ENCODE results near the gene RANBP10.

RANBP10 gene

DNA sequence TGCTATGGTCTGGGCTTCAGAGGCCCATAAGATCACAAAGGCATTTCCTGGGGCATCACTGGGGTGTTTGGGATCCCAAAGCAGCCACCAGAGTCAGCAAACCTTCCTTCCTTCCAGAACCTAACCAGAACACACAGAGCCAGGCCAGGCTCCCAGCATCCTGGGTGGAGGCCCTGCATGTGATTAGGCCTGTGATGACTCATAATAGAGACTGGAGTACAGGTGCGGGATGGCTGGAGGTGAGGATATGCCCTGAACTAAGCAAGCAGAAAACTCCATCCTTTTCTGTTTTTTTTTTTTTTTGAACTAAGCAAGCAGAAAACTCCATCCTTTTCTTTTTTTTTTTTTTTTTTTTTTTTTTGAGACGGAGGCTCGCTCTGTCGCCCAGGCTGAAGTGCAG, 69.5 kb downstream of the RANBP10 start:
- no peak for DNase-seq

DNA sequence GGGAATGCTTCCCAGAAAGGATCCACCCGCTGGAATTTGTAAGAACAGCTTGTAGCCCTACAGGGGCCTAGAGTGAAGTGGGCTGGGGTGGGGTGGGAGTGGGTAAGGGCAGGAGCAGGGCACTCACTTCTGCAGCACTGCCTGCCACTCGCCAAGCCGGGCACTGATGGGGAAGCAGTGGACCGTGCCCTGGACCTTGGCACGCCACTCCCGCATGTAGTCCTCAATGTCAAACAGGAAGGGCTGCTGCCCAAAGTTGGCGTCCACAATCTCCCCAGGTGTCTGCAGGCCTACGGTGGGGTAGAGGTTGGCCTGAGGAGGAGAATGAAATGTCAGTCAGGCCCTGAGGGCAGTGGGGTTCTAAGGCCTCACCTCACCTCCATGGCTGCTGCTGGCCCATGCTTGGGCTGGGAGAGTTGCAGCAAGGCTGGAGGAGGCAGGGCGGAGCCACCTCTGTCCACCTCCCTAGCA, 71.6 kb downstream of the RANBP10 start:
- no peak for DNase-seq

DNA sequence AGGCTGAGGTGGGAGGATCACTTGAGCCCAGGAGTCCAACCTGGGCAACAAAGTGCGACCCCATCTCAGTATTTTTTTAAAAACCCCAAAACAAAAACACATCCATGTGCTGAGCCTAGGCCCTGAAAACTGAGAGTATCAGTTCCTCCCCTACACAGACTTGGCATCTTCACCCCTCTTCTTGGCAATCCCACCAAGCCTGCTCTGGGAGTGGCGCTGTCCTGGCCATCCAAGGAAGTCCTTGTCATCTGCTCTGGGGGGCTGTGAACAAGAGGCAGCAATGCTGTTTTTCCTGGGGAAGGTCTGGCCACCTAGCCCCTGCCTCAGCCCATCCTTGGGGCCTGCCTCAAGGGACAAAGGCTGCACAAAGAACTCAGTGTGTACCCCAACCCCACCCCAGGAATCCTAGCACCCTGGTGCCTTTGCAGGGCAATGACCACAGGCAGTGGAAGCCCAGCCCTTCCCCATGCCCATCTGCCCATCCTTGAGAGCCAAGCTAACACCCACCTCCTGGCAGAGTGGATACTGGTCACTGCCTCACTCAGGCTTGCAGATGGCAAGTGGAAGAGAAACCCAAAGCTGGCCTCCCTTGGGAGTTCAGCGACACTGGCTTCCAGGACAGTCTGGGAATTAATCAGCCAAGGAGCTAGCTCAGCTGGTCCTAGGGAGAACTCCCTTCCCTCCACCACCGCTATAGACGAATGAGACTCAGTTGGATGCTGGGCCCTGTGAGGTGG, 72.5 kb downstream of the RANBP10 start:
- no peak for DNase-seq

DNA sequence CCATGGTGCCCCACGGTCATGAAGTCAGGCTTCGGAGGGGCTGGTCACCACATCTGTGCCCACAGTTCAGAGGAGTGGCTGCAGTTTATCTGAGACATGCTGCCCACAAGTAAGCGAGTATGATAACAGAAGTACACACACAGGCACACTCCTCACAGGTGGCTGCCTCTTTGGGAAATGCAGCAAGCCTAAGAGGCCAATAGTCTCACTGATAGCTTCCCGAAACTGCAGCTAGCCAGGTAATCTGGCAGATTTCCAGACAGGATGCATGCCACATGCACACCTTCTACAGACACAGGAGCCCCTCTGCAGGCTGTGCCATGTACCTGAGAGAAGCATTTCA, 74.6 kb downstream of the RANBP10 start:
- DNase-seq: no peak

DNA sequence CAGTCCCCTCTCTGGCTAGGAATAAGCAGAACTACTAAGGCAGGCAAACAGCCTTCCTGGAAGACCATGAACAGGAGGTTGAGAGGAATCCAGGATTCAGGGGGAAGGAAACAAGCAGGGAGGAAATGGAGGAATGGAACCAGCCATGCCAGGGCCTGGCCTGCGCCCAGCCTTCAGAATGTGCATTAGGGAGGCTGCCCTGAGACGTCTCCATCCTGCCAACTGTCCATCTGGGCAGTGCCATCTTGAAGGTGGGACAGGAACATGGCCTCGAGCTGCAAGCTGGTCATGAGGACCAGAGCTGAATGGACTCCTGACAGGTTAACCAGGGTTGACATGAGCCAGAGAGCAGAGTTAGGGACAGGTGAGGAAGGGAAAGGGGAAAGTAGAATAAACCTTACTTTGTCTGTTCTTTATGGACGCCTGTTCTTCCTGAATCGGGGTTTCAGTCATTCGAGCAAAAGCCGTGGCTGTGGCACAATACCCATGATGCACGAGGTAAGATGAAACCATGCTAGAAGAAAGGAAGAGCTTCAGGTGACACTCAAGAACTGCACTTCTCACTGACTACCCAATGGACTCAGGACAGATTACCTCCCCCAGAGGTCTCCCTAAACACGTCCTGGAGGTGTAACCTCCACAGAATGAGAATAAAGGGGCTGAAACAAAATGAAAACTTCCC, 75.1 kb downstream of the RANBP10 start:
- no peak for DNase-seq

DNA sequence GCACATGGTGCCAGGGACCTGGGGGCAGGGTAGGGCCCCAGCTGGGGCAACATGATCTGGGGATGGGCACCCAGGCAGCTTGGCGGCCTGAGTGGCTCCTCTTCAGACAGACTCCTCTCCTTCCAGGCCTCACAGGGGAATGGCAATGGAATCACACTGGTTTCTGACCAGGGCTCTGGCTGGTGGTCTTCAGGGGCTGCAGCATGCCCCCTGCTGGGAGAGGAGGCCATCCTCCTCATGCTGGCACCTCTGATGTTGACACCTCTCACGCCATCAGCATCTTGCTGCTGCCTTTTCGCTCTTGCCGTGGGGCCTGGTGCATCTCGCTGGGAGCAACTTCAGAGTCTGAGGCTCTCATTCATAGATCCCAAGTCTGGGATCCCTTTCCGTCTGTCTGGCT, 76.0 kb downstream of the RANBP10 start:
- DNase-seq: no peak

DNA sequence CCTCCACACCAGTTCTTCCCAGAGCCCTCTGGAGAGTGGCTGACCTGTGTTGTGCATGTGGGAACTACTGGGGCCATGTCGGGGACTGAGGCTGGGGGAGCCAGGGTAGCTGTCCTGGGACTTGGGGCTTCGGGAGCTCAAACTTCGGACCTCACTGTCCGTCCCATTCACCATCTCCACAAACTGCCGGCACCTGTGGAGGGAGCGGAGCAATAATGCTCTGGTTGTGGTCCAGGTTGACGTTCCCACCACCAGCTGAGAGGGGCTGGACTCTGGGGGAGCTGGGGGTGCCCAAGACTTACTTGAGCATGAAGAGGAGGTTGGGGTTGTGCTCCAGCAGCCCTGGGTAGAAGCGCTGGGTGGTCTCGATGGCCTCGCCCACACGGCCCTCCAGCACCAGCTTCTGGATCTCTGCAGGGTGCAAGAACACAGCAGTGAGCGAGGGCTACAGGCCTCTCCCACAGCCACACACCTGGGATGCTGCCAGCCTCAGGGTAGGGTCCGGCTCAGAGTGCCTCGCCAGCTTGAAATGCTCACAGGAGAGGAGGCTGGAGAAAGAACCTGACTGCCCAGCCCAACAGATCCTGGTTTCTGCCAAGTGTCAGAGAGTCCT, 76.6 kb downstream of the RANBP10 start:
- no peak for DNase-seq

DNA sequence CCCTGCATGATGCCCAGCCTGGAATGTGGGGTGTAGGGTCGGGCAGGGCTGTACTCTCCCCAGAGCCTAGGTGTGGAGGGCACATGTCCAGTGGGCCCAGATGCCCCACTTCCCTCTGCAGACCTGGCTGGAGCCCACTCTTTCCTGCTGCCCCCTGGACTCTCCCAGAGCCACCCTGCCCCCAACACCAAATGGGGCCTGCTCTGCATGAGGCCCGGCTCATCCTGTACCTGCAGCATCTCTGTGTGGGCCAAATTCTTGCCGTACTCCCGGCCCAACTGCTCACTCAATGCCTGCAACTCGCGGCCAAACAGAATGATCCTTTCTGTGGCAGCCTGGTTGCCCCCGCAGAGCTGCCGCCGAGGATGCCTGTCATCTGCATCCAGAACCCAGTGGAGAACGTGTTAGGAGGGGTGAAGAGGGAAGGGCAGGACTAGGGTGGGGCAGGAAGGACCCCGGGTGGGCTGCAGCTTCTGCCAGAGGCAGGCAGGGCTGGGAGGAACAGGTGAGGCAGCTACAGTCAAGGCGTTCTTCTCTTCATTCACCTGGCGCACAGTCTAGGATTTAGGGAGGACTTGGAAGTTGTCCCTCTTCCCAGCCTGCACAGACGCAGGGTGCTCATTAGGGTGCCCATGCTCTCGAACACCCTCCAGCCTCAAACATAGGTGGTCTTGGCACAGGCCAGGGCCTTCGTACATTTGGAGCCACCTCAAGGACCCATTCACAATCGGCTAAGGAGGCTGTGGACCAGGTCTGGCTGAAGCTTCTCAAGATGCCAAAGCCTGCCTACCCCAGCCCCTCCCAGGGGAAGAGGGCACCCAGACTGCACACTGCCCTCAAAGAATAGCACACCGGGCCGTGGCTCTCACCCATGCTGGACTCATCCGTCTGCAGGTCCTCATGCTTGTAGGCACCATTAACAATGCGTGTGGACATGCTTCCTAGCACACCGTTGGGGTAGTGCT, 78.6 kb downstream of the RANBP10 start:
- no peak for DNase-seq

DNA sequence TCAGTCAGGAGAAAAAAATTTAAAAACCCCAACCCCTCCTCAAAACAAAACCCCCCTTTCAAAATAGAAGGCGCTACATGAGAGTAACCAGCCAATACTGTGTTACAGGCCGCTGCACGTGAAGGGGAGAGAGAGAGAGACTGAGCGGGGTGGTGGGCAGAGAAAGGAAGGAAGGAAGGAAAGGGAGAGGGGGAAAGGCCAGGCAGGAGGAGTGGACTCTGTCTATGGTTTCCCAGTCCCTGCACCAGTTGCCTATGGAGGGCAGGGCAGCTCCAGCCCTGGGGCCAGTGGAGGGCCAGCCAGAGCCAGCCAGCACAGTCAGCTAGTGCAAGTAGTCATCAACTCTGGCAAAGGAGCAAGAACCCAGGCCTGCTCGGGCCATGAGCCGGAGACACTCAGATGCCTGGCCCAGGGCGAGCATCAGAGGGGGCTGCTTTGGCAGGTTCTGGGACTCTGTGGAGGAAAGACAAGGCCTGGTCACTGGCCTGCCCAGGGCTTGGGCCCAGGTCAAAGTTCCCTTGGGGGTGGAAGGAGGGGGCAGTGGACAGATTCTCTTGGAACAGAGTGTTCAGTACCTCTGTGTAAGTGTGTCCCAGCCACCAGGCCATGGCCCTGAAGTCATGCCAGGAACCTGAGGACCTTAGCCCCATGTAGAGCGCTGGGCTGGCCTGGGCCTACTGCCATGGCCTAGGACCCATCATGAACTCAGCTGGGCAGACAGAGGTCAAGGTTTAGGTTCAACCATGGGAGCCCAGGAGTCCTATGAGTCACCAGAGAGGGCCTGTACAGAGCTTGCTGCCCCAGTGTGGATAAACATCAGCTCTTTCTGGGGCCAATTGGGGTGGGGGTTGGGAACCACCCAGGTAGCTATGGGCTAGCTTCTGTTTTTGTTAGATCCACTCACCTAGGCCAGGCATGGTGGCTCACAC, 80.0 kb downstream of the RANBP10 start:
- DNase-seq: no peak

DNA sequence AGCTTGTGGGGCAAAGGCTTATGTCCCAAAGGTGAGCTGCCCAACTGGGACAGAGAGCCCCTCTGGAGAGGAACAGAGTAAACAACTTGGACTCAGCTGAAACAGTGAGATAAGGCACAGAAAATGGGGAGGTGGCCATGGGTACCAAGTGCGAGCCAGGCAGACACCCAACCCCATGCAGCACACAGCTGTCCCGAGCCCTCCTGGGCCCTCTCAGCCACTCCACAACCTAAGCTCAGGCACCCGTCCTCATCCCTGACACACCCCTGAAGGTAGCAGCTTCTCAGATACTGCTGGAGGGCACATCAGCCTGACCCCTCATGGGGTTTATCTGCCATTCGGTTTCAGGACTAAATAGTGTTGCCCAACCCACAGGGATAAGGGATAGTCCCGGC, 82.5 kb downstream of the RANBP10 start:
- no peak for DNase-seq

DNA sequence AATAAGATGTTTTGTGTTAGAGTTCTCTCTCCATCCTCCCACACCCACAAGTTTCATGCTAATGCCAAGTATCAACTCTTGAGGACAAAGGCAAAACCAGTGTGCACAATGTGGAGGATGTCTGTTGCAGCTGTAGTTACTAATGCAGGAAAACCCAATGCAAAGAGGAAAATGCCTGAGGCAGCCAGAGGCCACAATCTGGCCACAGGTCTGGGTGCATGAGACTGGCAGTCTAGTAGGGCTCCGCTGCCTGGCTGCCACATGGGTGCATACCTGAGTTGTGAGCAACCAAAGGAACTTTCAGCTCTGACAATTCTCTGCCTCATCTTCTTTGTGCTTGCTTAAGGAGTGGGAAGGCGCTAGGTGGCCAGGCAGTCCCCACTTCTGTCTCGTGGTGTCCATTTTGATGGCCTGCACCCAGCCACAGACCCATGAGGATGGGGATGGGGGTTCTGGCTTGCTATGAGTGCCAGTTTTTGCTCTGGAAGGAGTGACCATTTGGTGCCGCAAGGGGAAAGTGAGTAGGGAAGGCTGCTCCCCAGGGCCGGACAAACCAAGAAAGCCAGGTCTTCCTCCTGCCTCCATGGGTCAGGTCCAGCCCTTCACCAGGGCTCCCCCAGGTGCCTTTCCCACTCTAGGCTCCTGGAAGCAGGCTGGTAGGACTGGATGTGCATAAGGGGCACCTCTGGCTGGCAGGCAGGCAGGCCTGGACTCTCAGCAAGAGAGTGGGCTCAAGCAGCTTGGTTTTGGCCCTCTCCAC, 83.0 kb downstream of the RANBP10 start:
- DNase-seq: no peak

DNA sequence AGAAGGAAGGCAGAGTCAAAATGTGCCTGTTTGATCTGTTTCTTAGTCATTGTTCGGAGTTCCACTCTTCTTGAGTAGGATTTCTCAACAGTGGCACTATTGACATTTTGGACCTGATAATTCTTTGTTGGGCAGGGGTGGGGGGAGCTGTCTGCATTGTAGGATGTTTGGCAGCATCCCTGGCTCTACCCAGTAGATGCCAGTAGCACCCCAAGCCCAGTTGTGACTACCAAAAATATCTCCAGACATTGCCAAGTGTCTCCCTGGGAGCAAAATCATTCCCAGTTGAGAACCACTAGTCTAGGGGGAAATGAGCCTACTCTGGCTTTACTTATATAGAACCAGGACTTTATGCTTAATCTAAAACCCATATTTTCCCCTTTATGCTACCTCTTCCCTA, 86.1 kb downstream of the RANBP10 start:
- no peak for DNase-seq

DNA sequence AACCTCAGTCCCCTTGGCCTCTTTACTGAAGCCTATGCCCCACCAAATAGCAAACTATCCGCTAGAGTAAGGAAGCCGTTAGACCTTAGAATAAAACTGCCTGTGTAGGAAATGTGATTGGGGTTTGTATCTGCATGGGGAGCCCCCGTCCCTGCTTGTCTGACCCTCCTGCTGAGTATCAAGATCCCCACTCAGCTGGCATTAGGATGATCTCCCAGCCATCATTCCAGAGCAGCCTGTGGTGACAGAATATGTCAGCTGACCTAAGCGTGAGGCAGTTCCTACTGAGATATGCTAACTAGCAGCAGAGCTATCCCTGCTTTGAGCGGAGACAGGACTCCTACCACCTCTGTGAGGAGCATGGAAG, 86.6 kb downstream of the RANBP10 start:
- no peak for DNase-seq

DNA sequence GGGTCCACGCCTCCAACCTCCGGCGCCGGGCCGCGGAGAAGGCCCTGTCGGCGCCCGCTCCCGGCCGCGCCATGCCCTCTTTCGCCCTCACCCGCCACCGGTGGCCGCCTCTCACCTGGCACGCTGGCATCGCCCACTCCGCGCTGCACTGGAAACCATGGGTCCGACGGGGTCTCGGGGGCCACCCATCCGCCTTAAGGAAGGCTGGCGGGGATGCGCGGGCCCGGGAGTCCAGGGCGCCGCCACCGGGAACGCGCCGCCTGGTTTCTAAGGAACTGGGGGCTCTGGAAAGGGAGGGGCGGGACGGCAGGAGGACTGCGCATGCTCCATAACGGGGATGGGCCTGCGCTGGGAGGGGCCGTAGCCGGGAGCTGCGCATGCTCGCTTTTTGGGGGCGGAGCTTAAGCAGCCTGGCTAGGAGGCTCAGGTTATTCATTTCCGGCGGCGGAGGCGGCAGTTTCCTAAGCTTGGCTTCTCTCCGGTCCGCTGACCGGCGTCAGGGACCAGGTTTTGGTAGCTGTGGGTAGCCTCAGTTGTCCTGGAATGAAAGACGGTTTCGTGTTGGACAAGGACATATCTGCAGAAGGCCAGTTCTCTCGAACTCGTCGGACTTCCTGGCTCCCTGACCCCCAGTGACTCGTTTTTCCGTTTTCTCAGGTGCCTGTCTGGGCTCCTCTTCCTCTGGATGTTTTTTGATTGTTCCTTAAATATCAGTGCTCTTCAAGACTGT, 87.1 kb downstream of the RANBP10 start, which contains the start of gene GFOD2:
Gene GFOD2 (minus strand): TSS at position 269 of the 730 bp plus-strand sequence. CDS start 33,601 bp downstream, outside the sequence.
- peak; percentile 53 for DNase-seq

DNA sequence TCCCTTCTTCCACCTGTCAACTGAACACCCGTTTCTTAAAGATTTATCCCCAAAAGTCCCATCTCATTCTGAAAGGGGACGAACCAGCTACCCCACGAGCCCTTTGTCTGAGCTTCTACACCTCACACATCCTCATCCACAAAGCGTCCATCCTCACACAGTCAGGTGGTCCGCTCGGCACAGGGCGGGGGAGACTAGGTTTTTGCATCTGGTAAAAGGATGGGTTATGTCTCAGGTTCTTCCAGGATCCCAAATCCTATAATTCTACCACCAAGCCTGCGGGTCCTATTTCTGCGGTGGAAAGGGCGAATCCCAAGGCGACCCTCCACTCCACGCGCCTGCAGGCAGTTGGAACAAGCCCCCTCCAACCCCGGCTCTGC, 87.7 kb downstream of the RANBP10 start:
- no peak for DNase-seq

DNA sequence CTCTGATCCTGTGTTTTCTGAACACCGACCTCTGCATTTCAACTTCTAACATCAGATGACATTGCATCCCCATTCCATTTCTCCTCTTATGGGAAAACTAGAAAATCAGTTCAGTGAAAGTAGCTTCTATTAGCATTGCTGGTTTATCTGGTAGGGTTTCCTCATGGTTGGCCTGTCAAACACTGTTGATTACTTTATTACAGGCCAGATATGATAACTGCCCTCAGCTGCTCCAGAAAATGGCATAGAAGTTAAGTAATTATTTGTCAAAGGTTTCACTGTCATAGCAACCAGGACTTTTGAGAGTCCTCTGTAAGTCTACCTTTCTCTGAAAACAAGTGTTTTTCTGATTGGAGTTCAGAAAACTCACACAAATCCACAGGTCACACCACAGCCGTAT, 90.3 kb downstream of the RANBP10 start:
- no peak for DNase-seq

DNA sequence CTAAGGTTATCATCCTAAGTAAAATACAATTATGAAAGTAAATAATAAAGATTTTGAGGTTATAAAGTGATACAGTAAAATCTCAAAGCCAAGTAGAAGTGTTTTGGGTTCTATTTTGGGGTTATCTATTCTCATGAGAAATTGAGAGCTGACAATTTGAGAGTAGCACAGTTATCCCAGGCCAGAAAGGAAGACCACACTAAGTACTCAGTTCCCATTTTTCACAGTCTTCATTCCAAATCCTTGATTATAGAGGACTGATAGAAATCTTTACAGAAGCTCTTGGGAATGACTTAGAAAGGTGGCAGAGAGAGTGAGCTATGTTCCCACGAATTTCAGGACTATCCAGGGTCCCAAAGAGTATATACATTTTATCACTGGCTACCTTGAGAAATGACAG, 91.8 kb downstream of the RANBP10 start:
- no peak for DNase-seq

DNA sequence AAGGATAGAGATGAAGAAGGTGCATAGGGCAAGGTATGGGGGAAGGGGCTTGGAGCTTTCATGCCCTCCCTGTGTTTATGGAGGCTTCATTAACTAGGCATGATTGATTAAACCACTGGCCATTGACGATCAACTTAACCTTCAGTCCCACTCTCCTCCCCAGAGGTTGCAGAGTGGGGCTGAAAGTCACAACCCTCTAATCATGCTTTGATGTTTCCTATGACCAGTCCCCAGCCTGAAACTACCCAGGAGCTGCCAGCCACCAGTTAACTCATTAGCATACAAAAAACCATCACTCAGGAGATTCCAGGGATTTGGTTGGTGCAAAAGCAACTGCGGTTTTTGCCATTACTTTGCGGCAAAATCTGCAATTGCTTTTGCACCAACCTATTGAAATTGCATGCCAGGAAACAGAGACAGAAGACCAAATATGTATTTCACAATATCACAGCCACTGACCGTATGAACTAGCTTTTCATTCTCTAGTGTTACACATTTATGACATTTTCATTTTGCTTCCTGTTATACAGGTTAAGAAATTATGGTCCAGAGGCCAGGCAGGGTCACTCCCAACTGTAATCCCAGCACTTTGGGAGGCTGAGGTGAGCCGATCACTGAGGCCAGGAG, 92.6 kb downstream of the RANBP10 start:
- DNase-seq: no peak

DNA sequence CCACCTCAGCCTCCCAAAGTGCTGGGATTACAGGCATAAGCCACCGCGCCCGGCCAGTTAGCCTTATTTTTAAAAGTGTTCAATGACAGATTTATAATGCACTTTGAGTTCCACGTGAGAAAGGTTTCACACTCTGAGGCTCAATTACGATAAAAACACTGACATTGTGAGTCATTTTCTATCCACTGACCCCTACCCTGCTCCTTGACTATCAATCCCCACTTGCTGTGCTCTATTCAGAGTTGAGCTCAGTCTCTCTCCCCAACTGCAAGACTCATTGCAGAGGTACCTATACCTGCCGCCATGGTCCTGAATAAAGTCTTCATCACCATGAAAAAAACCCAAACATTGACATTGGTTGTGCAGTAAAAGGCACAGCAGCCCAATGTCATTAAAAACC, 95.8 kb downstream of the RANBP10 start:
- no peak for DNase-seq

DNA sequence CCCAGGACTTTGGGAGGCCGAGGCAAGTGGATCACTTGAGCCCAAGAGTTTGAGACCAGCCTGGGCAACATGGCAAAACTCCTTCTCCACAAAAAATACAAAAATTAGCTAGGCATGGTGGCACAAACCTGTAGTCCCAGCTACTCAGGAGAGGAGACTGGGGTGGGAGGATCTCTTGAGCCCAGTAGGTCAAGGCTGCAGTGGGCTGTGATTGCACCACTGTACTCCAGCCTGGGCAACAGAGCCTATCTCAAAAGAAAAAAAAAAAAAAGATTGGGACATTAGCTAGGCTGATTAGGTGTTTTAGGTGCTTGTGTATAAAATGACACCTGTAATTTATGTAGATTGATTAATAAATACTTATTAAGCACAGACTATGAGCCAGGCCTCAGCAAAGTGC, 97.3 kb downstream of the RANBP10 start:
- no peak for DNase-seq
